ENCODE measurements around the gene OR52L1. TPM values are rescaled to one million over a fixed set of nuclear protein-coding genes. Genes with fewer than 3 reads are reported as not detected.

Gene OR52L1
- total and polyA plus RNA-seq, 9 of the 15 experiments (the other 6 are each of a cell fraction or from before 2014, with no cell fraction given), result not detected

DNA sequence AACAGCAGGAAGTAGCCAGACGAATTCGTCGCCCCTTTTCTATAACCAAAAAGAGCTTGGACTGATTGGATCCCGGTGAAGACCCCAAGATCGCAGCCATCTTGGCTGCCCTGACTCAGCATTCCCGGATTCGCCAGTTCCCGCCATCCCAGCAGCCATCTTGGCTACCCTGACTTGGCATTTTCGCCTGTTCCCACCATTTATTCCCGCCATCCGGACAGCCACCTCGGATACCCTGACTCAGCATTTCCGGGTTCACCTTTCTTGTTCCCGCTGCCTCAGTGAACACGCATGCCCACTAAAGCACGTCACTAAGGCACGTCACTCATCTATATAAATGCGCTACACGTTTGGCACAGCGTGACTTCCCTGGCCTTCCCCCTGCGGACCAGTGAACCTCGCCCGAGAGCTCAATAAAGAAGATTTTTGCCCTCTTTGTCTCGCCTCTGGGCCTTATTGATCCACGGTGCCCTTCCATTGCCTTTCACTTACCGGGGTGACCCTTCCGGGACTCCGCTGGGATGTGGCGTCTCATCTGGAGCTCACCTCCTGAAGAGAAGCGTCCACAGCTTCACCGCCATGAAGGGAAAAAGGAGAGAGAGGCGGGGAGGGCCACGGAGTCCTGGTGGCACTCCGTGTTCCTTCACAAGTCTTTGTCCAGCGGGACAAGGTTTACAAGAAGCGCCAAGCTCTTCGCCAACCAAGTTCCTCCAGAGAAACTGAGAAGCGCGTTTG, 48.8 kb downstream of the OR52L1 start (continued):
- TF ChIP-seq YY1 (IDR thresholded peaks at IDR 0.05; ENCODE audit: borderline replicate concordance in 1 of 3, control insufficient read depth in 1 of 3, extremely low read depth in 1 of 3, insufficient read depth in 3 of 3, insufficient read length in 1 of 3, insufficient replicate concordance in 2 of 3, low read depth in 1 of 3, low read length in 2 of 3), result peak in 1 of 3 experiments; percentile 77
- TF ChIP-seq ZNF165 (CRISPR knock-in tag; IDR thresholded peaks at IDR 0.05; ENCODE audit: borderline replicate concordance), result no peak
- no peak for TF ChIP-seq ZNF584 (CRISPR knock-in tag; IDR thresholded peaks at IDR 0.05; ENCODE audit: low read depth)
- TF ChIP-seq BRD4 (IDR thresholded peaks at IDR 0.05), result no peak
- TF ChIP-seq POLR3A (IDR thresholded peaks at IDR 0.05; ENCODE audit: borderline replicate concordance, extremely low read depth, insufficient read depth, insufficient read length), result no peak
- TF ChIP-seq ZNF174 (CRISPR knock-in tag; IDR thresholded peaks at IDR 0.05), result no peak

Small RNA genes lying within 50 kb of the gene (small RNA-seq; reads per million reads assigned to genes)
- gene RNA5SP329, result 0.33 reads per million

Other genes with a start within 250 kb of the OR52L1 start
Only the 7 nearest of the 17 such genes appear.
- not detected in 2 replicates for gene OR52E4, start 106.4 kb downstream of the OR52L1 start, total RNA-seq (2014; rRNA removed)
- gene OR52E4, start 106.4 kb downstream of the OR52L1 start, total RNA-seq (2014; rRNA removed; fragmentation: Illumina TruSeq; extraction: Trizol), result not detected in 2 replicates
- not detected in 2 replicates for gene OR52E4, start 106.4 kb downstream of the OR52L1 start, total RNA-seq (2015; rRNA removed; fragmentation: Illumina TruSeq; extraction: Trizol)
- not detected in 2 replicates for gene OR52E4, start 106.4 kb downstream of the OR52L1 start, total RNA-seq (2021)
- gene OR52E4, start 106.4 kb downstream of the OR52L1 start, polyA plus RNA-seq (2011; rRNA removed), result not detected in 2 replicates
- not detected in 2 replicates for gene OR52E4, start 106.4 kb downstream of the OR52L1 start, polyA plus RNA-seq (2014; fragmentation: Illumina TruSeq; extraction: Trizol)
- gene OR52E4, start 106.4 kb downstream of the OR52L1 start, polyA plus RNA-seq (2014; fragmentation: Nextera tagmentation; extraction: Ambion mirVana), result not detected
- not detected in 2 replicates for gene OR52E4, start 106.4 kb downstream of the OR52L1 start, polyA plus RNA-seq (2014; rRNA removed)
- not detected in 2 replicates for gene OR52E5, start 93.8 kb downstream of the OR52L1 start, total RNA-seq (2014; rRNA removed)
- not detected in 2 replicates for gene OR52E5, start 93.8 kb downstream of the OR52L1 start, total RNA-seq (2014; rRNA removed; fragmentation: Illumina TruSeq; extraction: Trizol)
- gene OR52E5, start 93.8 kb downstream of the OR52L1 start, total RNA-seq (2015; rRNA removed; fragmentation: Illumina TruSeq; extraction: Trizol), result not detected in 2 replicates
- gene OR52E5, start 93.8 kb downstream of the OR52L1 start, total RNA-seq (2021), result not detected in 2 replicates
- gene OR52E5, start 93.8 kb downstream of the OR52L1 start, polyA plus RNA-seq (2011; rRNA removed), result not detected in 2 replicates
- gene OR52E5, start 93.8 kb downstream of the OR52L1 start, polyA plus RNA-seq (2014; fragmentation: Illumina TruSeq; extraction: Trizol), result not detected in 2 replicates
- not detected for gene OR52E5, start 93.8 kb downstream of the OR52L1 start, polyA plus RNA-seq (2014; fragmentation: Nextera tagmentation; extraction: Ambion mirVana)
- not detected in 2 replicates for gene OR52E5, start 93.8 kb downstream of the OR52L1 start, polyA plus RNA-seq (2014; rRNA removed)
- gene OR56A3, start 44.7 kb downstream of the OR52L1 start, total RNA-seq (2014; rRNA removed), result not detected in 2 replicates
- not detected in 2 replicates for gene OR56A3, start 44.7 kb downstream of the OR52L1 start, total RNA-seq (2014; rRNA removed; fragmentation: Illumina TruSeq; extraction: Trizol)
- not detected in 2 replicates for gene OR56A3, start 44.7 kb downstream of the OR52L1 start, total RNA-seq (2015; rRNA removed; fragmentation: Illumina TruSeq; extraction: Trizol)
- gene OR56A3, start 44.7 kb downstream of the OR52L1 start, total RNA-seq (2021), result not detected in 2 replicates
- gene OR56A3, start 44.7 kb downstream of the OR52L1 start, polyA plus RNA-seq (2011; rRNA removed), result not detected in 2 replicates
- gene OR56A3, start 44.7 kb downstream of the OR52L1 start, polyA plus RNA-seq (2014; fragmentation: Illumina TruSeq; extraction: Trizol), result not detected in 2 replicates
- gene OR56A3, start 44.7 kb downstream of the OR52L1 start, polyA plus RNA-seq (2014; fragmentation: Nextera tagmentation; extraction: Ambion mirVana), result not detected
- not detected in 2 replicates for gene OR56A3, start 44.7 kb downstream of the OR52L1 start, polyA plus RNA-seq (2014; rRNA removed)
- gene OR56A5, start 18.5 kb downstream of the OR52L1 start, total RNA-seq (2014; rRNA removed), result not detected in 2 replicates
- gene OR56A5, start 18.5 kb downstream of the OR52L1 start, total RNA-seq (2014; rRNA removed; fragmentation: Illumina TruSeq; extraction: Trizol), result not detected in 2 replicates
- not detected in 2 replicates for gene OR56A5, start 18.5 kb downstream of the OR52L1 start, total RNA-seq (2015; rRNA removed; fragmentation: Illumina TruSeq; extraction: Trizol)
- not detected in 2 replicates for gene OR56A5, start 18.5 kb downstream of the OR52L1 start, total RNA-seq (2021)
- gene OR56A5, start 18.5 kb downstream of the OR52L1 start, polyA plus RNA-seq (2011; rRNA removed), result not detected in 2 replicates
- not detected in 2 replicates for gene OR56A5, start 18.5 kb downstream of the OR52L1 start, polyA plus RNA-seq (2014; fragmentation: Illumina TruSeq; extraction: Trizol)
- gene OR56A5, start 18.5 kb downstream of the OR52L1 start, polyA plus RNA-seq (2014; fragmentation: Nextera tagmentation; extraction: Ambion mirVana), result not detected
- gene OR56A5, start 18.5 kb downstream of the OR52L1 start, polyA plus RNA-seq (2014; rRNA removed), result not detected in 2 replicates
- gene OR56A4, start 20.0 kb upstream of the OR52L1 start, total RNA-seq (2014; rRNA removed), result not detected in 2 replicates
- not detected in 2 replicates for gene OR56A4, start 20.0 kb upstream of the OR52L1 start, total RNA-seq (2014; rRNA removed; fragmentation: Illumina TruSeq; extraction: Trizol)
- not detected in 2 replicates for gene OR56A4, start 20.0 kb upstream of the OR52L1 start, total RNA-seq (2015; rRNA removed; fragmentation: Illumina TruSeq; extraction: Trizol)
- gene OR56A4, start 20.0 kb upstream of the OR52L1 start, total RNA-seq (2021), result not detected in 2 replicates
- gene OR56A4, start 20.0 kb upstream of the OR52L1 start, polyA plus RNA-seq (2011; rRNA removed), result not detected in 2 replicates
- not detected in 2 replicates for gene OR56A4, start 20.0 kb upstream of the OR52L1 start, polyA plus RNA-seq (2014; fragmentation: Illumina TruSeq; extraction: Trizol)
- not detected for gene OR56A4, start 20.0 kb upstream of the OR52L1 start, polyA plus RNA-seq (2014; fragmentation: Nextera tagmentation; extraction: Ambion mirVana)
- gene OR56A4, start 20.0 kb upstream of the OR52L1 start, polyA plus RNA-seq (2014; rRNA removed), result not detected in 2 replicates
- not detected in 2 replicates for gene OR56A1, start 43.8 kb upstream of the OR52L1 start, total RNA-seq (2014; rRNA removed)
- not detected in 2 replicates for gene OR56A1, start 43.8 kb upstream of the OR52L1 start, total RNA-seq (2014; rRNA removed; fragmentation: Illumina TruSeq; extraction: Trizol)
- not detected in 2 replicates for gene OR56A1, start 43.8 kb upstream of the OR52L1 start, total RNA-seq (2015; rRNA removed; fragmentation: Illumina TruSeq; extraction: Trizol)
- gene OR56A1, start 43.8 kb upstream of the OR52L1 start, total RNA-seq (2021), result not detected in 2 replicates
- gene OR56A1, start 43.8 kb upstream of the OR52L1 start, polyA plus RNA-seq (2011; rRNA removed), result not detected in 2 replicates
- not detected in 2 replicates for gene OR56A1, start 43.8 kb upstream of the OR52L1 start, polyA plus RNA-seq (2014; fragmentation: Illumina TruSeq; extraction: Trizol)
- gene OR56A1, start 43.8 kb upstream of the OR52L1 start, polyA plus RNA-seq (2014; fragmentation: Nextera tagmentation; extraction: Ambion mirVana), result not detected
- not detected in 2 replicates for gene OR56A1, start 43.8 kb upstream of the OR52L1 start, polyA plus RNA-seq (2014; rRNA removed)
- not detected in 2 replicates for gene OR56B4, start 120.7 kb upstream of the OR52L1 start, total RNA-seq (2014; rRNA removed)
- gene OR56B4, start 120.7 kb upstream of the OR52L1 start, total RNA-seq (2014; rRNA removed; fragmentation: Illumina TruSeq; extraction: Trizol), result not detected in 2 replicates
- not detected in 2 replicates for gene OR56B4, start 120.7 kb upstream of the OR52L1 start, total RNA-seq (2015; rRNA removed; fragmentation: Illumina TruSeq; extraction: Trizol)
- gene OR56B4, start 120.7 kb upstream of the OR52L1 start, total RNA-seq (2021), result not detected in 2 replicates
- not detected in 2 replicates for gene OR56B4, start 120.7 kb upstream of the OR52L1 start, polyA plus RNA-seq (2011; rRNA removed)
- gene OR56B4, start 120.7 kb upstream of the OR52L1 start, polyA plus RNA-seq (2014; fragmentation: Illumina TruSeq; extraction: Trizol), result not detected in 2 replicates
- gene OR56B4, start 120.7 kb upstream of the OR52L1 start, polyA plus RNA-seq (2014; fragmentation: Nextera tagmentation; extraction: Ambion mirVana), result under 1 TPM in 1 of 2 experiments, not detected in 1; 0.07 TPM
- not detected in 2 replicates for gene OR56B4, start 120.7 kb upstream of the OR52L1 start, polyA plus RNA-seq (2014; rRNA removed)

All from K562 (cell line).